Calu3 (cell line): ENCODE results near the gene JAK2. TPM values are rescaled to one million over a fixed set of nuclear protein-coding genes. Genes with fewer than 3 reads are reported as not detected.

Experiments used
- BruUV-seq: library from RNA; stranded (reverse); fragments of 400-500 nt; replicated peaks from 2 replicates; lab custom pipeline; 2021; lab: Mats Ljungman, UMichigan
- CTCF ChIA-PET: fragments of 300-600 bp; sonication (Branson Sonifier 250); formaldehyde crosslinking; loops from one replicate; lab custom pipeline; 2022; ENCODE audit warnings: antibody characterized with exemption; lab: Charles Lee
- DNase-seq: peaks from one replicate; pipeline ENCODE4 v3.0.0; 2022
- H3K27ac Mint-ChIP-seq: one replicate; pipeline ENCODE4 v1.8.0; 2022; ENCODE audit warnings: mixed read lengths; ENCODE audit not compliant: unreplicated experiment
- H3K27me3 Mint-ChIP-seq: one replicate; pipeline ENCODE4 v1.8.0; 2022; ENCODE audit warnings: mixed read lengths; ENCODE audit not compliant: unreplicated experiment
- H3K36me3 Mint-ChIP-seq: one replicate; pipeline ENCODE4 v1.8.0; 2022; ENCODE audit warnings: mild to moderate bottlenecking, moderate library complexity, mixed read lengths; ENCODE audit not compliant: insufficient read depth, unreplicated experiment
- H3K4me1 Mint-ChIP-seq: one replicate; pipeline ENCODE4 v1.8.0; 2022; ENCODE audit warnings: mild to moderate bottlenecking, low read depth, mixed read lengths; ENCODE audit not compliant: unreplicated experiment
- H3K4me3 Mint-ChIP-seq: one replicate; pipeline ENCODE4 v1.8.0; 2022; ENCODE audit warnings: mild to moderate bottlenecking, low read depth, moderate library complexity, mixed read lengths; ENCODE audit not compliant: unreplicated experiment
- H3K9me3 Mint-ChIP-seq: one replicate; pipeline ENCODE4 v1.8.0; 2022; ENCODE audit warnings: low read depth, mixed read lengths; ENCODE audit not compliant: unreplicated experiment
- CTCF ChIP-seq: fragments of 200-600 bp; IDR thresholded peaks from one replicate; pipeline ENCODE4 v1.8.0; 2022; ENCODE audit warnings: antibody characterized with exemption; ENCODE audit not compliant: unreplicated experiment
- intact Hi-C: fragments of 100-400 bp; cut with micrococcal nuclease; formaldehyde crosslinking; loops from one replicate; pipeline ENCODE4 v1.10.0; 2022; ENCODE audit not compliant: unreplicated experiment
- total RNA-seq: library from RNA; stranded (reverse); gene quantifications from 2 replicates; pipeline ENCODE4 v1.2.3, GENCODE V29; 2022

The JAK2 gene
- total RNA-seq, 1 experiment from 2014 or later: 6.3 TPM

- no peaks in the 10 kb centered on the region for H3K9me3 Mint-ChIP-seq
- H3K27ac Mint-ChIP-seq: no peak overlapping the region
- CTCF ChIA-PET: interaction anchor here (1.1 kb wide), 1 partner anchor 14 kb away, joined by 4 read pairs; the partner anchor contains the start of gene JAK2
- no peak overlapping the region for H3K4me3 Mint-ChIP-seq
- peak; percentile 43 for DNase-seq
- no peaks in the 10 kb centered on the region for H3K27me3 Mint-ChIP-seq
- TF ChIP-seq CTCF: no peak
- intact Hi-C loops: no loop called here
- H3K36me3 Mint-ChIP-seq: no peaks in the 10 kb centered on the region
- TSS peak; percentile 85 for BruUV-seq
- H3K4me1 Mint-ChIP-seq: no peaks in the 10 kb centered on the region
Observed at GRCh38 chr9:4970970-4971641, 14.0 kb upstream of the JAK2 start.

GRCh38 chr9:4973246-4973645 is 11.8 kb upstream of the JAK2 start:
- no peak overlapping the region for H3K4me3 Mint-ChIP-seq
- H3K36me3 Mint-ChIP-seq: no peaks in the 10 kb centered on the region
- CTCF ChIA-PET: no interaction called here
- intact Hi-C loops: no loop called here
- H3K27ac Mint-ChIP-seq: no peak overlapping the region
- no peaks in the 10 kb centered on the region for H3K27me3 Mint-ChIP-seq
- TF ChIP-seq CTCF: no peak
- DNase-seq: no peak
- H3K9me3 Mint-ChIP-seq: no peaks in the 10 kb centered on the region
- BruUV-seq: no TSS peak
- no peaks in the 10 kb centered on the region for H3K4me1 Mint-ChIP-seq

GRCh38 chr9:4973902-4974301 is 11.2 kb upstream of the JAK2 start:
- intact Hi-C loops: no loop called here
- Mint-ChIP-seq H3K4me1 (no peaks in the 10 kb centered on the region), H3K36me3 (no peaks in the 10 kb centered on the region), H3K27me3 (no peaks in the 10 kb centered on the region), H3K27ac (no peak overlapping the region), H3K4me3 (no peak overlapping the region), H3K9me3 (no peaks in the 10 kb centered on the region)
- CTCF ChIA-PET: no interaction called here
- no peak for TF ChIP-seq CTCF
- no peak for DNase-seq
- no TSS peak for BruUV-seq

GRCh38 chr9:4979239-4979638 is 5.8 kb upstream of the JAK2 start:
- no peaks in the 10 kb centered on the region for H3K27me3 Mint-ChIP-seq
- no peak for DNase-seq
- H3K4me3 Mint-ChIP-seq: no peak overlapping the region
- no peak overlapping the region for H3K27ac Mint-ChIP-seq
- no TSS peak for BruUV-seq
- no peak for TF ChIP-seq CTCF
- intact Hi-C loops: no loop called here
- H3K36me3 Mint-ChIP-seq: peaks cover 5% of the 10 kb centered on the region
- CTCF ChIA-PET: no interaction called here
- H3K9me3 Mint-ChIP-seq: no peaks in the 10 kb centered on the region
- H3K4me1 Mint-ChIP-seq: peaks cover 24% of the 10 kb centered on the region
